Sigmoid colon (tissue), 7 donors: Measurements from ENCODE around the gene MPZL1. TPM values are rescaled to one million over a fixed set of nuclear protein-coding genes. Genes with fewer than 3 reads are reported as not detected.

Experiments
- DNase-seq: peaks from one replicate; pipeline ENCODE4 v3.0.0-alpha.2; 2019
- H3K27ac ChIP-seq, 4 donors: fragments of 200-600 bp; sonication (generic); one replicate each; pipeline ENCODE4 v1.5.1; 2016 to 2019; ENCODE audit warnings: mild to moderate bottlenecking in 1 of 4
- H3K27me3 ChIP-seq, 3 donors: fragments of 200-600 bp; sonication (generic); one replicate each; pipeline ENCODE4 v1.5.1; 2019; ENCODE audit warnings: mild to moderate bottlenecking in 1 of 3
- H3K36me3 ChIP-seq, 4 donors: fragments of 200-600 bp; sonication (generic); one replicate each; pipeline ENCODE4 v1.5.1; 2016 to 2019
- H3K4me1 ChIP-seq, 4 donors: fragments of 200-600 bp; sonication (generic); one replicate each; pipeline ENCODE4 v1.5.1; 2017 to 2019
- H3K4me3 ChIP-seq, 4 donors: fragments of 200-600 bp; sonication (generic); one replicate each; pipeline ENCODE4 v1.5.1; 2017 to 2019; ENCODE audit warnings: mild to moderate bottlenecking in 2 of 4, moderate library complexity in 1 of 4
- H3K9me3 ChIP-seq, 4 donors: fragments of 200-600 bp in 3 of 4; sonication (generic) in 3 of 4; one replicate each; pipeline versions ENCODE4 v1.5.1 to v1.6.1; 2013 to 2019
- CTCF ChIP-seq, 4 experiments: fragments of 450-650 bp in 3 of 4; fragments of 200-600 bp in 1 of 4; IDR thresholded peaks; one replicate each; pipeline ENCODE4 v1.5.1; 2016 to 2019; ENCODE audit warnings: antibody characterized with exemption in 4 of 4, mild to moderate bottlenecking in 3 of 4, moderate library complexity in 2 of 4
- EP300 ChIP-seq, 4 donors: sonication (generic); formaldehyde crosslinking; IDR thresholded peaks; one replicate each; pipeline ENCODE4 v1.6.1; 2017; ENCODE audit warnings: antibody characterized with exemption in 4 of 4
- POLR2A ChIP-seq, 2 donors: fragments of 450-650 bp; IDR thresholded peaks; one replicate each; pipeline ENCODE4 v1.6.1; 2016; ENCODE audit warnings: antibody characterized with exemption in 2 of 2, mild to moderate bottlenecking in 2 of 2, moderate library complexity in 2 of 2
- POLR2AphosphoS5 ChIP-seq, 4 donors: sonication (generic); formaldehyde crosslinking; IDR thresholded peaks; one replicate each; pipeline ENCODE4 v1.6.1; 2017; ENCODE audit warnings: antibody characterized with exemption in 4 of 4
- WGBS, 2 donors: extraction: QIAGEN DNeasy Blood & Tissue Kit; methylation state at CpG; one replicate each; pipeline ENCODE4 v1.1.7; 2013; 5-methylcytosine and 5-hydroxymethylcytosine counted together
- intact Hi-C: fragments of 100-400 bp; cut with DNase I; formaldehyde crosslinking; loops from one replicate; pipeline ENCODE4 v1.15.1; 2023
- polyA plus RNA-seq, 3 donors: library from polyadenylated mRNA; stranded (reverse); fragments of 200-250 nt; gene quantifications; one replicate each; pipeline ENCODE4 v1.2.3, GENCODE V29; 2013
- total RNA-seq, 4 donors: library from RNA; depleted of rRNA; stranded (reverse); fragments of >200 nt; gene quantifications; one replicate each; pipeline ENCODE4 v1.1.0, GENCODE V29; 2016
- donor health status: healthy with polysubstance abuse.
- donor health status: Bipolar disorder and iron deficiency.
- donor health status: healthy.

The MPZL1 gene
- total and polyA plus RNA-seq, 7 donors: 8.8 to 69.5 (median 52.4) TPM

GRCh38 chr1:167791281-167792187 lies 69.8 kb downstream of the MPZL1 start:
- WGBS, 2 donors: 60 to 71% methylated on average over 5 of the region's 5 CpGs
- no peak for TF ChIP-seq CTCF (IDR thresholded peaks at IDR 0.05)
- TF ChIP-seq POLR2A (IDR thresholded peaks at IDR 0.05): no peak
- TF ChIP-seq EP300 (IDR thresholded peaks at IDR 0.05): no peak
- TF ChIP-seq POLR2AphosphoS5 (IDR thresholded peaks at IDR 0.05): peak; percentile 75 to 88 (median 83)
- H3K9me3 ChIP-seq: no peaks in the 10 kb centered on the region
- intact Hi-C loops: no loop called here
- peaks cover 3 to 37% (median 12%) of the 10 kb centered on the region in 4 donors for H3K36me3 ChIP-seq
- no peaks in the 10 kb centered on the region for H3K27me3 ChIP-seq
- peaks cover 0 to 10% (median 2%) of the 10 kb centered on the region in 4 donors for H3K4me1 ChIP-seq
- H3K4me3 ChIP-seq: no peak overlapping the region
- peak overlapping the region; percentile 30 to 69 (median 40) for H3K27ac ChIP-seq
- peak; percentile 92 for DNase-seq

GRCh38 chr1:167792188-167792565 lies 70.4 kb downstream of the MPZL1 start:
- no peak overlapping the region for H3K4me3 ChIP-seq
- no peak for DNase-seq
- intact Hi-C loops: no loop called here
- peaks cover 3 to 37% (median 12%) of the 10 kb centered on the region in 4 donors for H3K36me3 ChIP-seq
- TF ChIP-seq EP300 (IDR thresholded peaks at IDR 0.05) (no peak), POLR2A (IDR thresholded peaks at IDR 0.05) (no peak), POLR2AphosphoS5 (IDR thresholded peaks at IDR 0.05) (no peak), CTCF (IDR thresholded peaks at IDR 0.05) (no peak)
- H3K27ac ChIP-seq: peak overlapping the region in 3 of 4 donors; percentile 14 to 41 (median 31)
- 90 to 94% methylated on average over 4 of the region's 4 CpGs for WGBS, 2 donors
- H3K9me3 ChIP-seq: no peaks in the 10 kb centered on the region
- peaks cover 0 to 17% (median 8%) of the 10 kb centered on the region in 4 donors for H3K4me1 ChIP-seq
- no peaks in the 10 kb centered on the region for H3K27me3 ChIP-seq

GRCh38 chr1:167794043-167794442 lies 72.3 kb downstream of the MPZL1 start:
- DNase-seq: no peak
- Histone ChIP-seq H3K27ac (no peak overlapping the region), H3K9me3 (no peaks in the 10 kb centered on the region), H3K4me3 (no peak overlapping the region), H3K4me1 (peaks cover 0 to 23% (median 13%) of the 10 kb centered on the region in 4 donors), H3K36me3 (peaks cover 3 to 20% (median 10%) of the 10 kb centered on the region in 4 donors), H3K27me3 (no peaks in the 10 kb centered on the region)
- WGBS, 2 donors: 88 to 91% methylated on average over 1 of the region's 1 CpG
- no peak for TF ChIP-seq POLR2A (IDR thresholded peaks at IDR 0.05)
- TF ChIP-seq CTCF (IDR thresholded peaks at IDR 0.05): no peak
- TF ChIP-seq EP300 (IDR thresholded peaks at IDR 0.05): no peak
- TF ChIP-seq POLR2AphosphoS5 (IDR thresholded peaks at IDR 0.05): no peak
- intact Hi-C loops: no loop called here

- Histone ChIP-seq H3K4me1 (peaks cover 0 to 23% (median 13%) of the 10 kb centered on the region in 4 donors), H3K27ac (peak overlapping the region; percentile 62 to 85 (median 66)), H3K36me3 (peaks cover 0 to 2% (median 0%) of the 10 kb centered on the region in 4 donors), H3K4me3 (no peak overlapping the region), H3K9me3 (no peaks in the 10 kb centered on the region), H3K27me3 (no peaks in the 10 kb centered on the region)
- peak; percentile 82 for DNase-seq
- WGBS, 2 donors: 81 to 82% methylated on average over 10 of the region's 10 CpGs
- no peak for TF ChIP-seq CTCF (IDR thresholded peaks at IDR 0.05)
- peak in 1 of 4 donors; percentile 16 for TF ChIP-seq POLR2AphosphoS5 (IDR thresholded peaks at IDR 0.05)
- no peak for TF ChIP-seq EP300 (IDR thresholded peaks at IDR 0.05)
- no peak for TF ChIP-seq POLR2A (IDR thresholded peaks at IDR 0.05)
- intact Hi-C loops: no loop called here
These were observed 74.3 kb downstream of the MPZL1 start for GRCh38 chr1:167795810-167796740.
